GM19240 (cell line): ENCODE results near the gene RPS6KL1.
A peak's percentile ranks its signal among the peaks of the same experiment; 100 is the strongest.

Source experiments
- DNase-seq: peaks from one replicate; pipeline ENCODE4 v3.0.0; 2011; ENCODE audit warnings: low spot score; ENCODE audit not compliant: insufficient read length

The RPS6KL1 gene

DNA sequence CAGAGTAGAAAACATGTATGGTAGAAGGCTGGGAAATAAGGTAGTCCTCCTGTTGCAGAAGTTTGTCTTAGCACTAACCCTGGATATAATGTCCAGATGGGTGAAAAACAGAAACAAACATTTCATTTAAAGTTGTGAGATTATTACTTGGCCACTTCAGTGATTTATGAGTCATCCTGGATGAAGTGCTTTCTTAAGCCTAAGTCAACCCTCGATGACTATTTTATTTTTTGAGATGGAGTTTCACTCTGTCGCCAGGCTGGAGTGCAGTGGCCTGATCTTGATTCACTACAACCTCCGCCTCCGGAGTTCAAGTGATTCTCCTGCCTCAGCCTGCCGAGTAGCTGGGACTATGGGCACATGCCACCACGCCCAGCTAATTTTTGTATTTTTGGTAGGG lies 31.2 kb downstream of the RPS6KL1 start:
- DNase-seq, result no peak

DNA sequence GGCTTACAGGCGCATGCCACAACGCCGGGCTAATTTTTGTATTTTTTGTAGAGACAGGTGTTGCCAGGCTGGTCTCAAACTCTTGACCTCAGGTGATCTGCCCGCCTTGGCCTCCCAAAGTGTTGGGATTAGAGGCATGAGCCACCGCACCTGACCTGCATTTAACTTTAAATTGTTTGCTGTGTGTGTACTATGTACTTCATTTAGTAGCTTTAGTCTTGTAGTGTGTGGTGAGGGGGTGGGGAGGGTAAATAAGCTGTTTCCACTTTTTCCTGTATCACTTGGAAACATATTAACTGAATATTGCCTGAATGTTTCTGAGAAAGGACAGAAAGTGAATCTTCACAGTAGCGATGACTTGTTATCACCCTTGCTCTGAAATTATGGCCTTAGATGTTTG lies 32.8 kb downstream of the RPS6KL1 start:
- no peak for DNase-seq

DNA sequence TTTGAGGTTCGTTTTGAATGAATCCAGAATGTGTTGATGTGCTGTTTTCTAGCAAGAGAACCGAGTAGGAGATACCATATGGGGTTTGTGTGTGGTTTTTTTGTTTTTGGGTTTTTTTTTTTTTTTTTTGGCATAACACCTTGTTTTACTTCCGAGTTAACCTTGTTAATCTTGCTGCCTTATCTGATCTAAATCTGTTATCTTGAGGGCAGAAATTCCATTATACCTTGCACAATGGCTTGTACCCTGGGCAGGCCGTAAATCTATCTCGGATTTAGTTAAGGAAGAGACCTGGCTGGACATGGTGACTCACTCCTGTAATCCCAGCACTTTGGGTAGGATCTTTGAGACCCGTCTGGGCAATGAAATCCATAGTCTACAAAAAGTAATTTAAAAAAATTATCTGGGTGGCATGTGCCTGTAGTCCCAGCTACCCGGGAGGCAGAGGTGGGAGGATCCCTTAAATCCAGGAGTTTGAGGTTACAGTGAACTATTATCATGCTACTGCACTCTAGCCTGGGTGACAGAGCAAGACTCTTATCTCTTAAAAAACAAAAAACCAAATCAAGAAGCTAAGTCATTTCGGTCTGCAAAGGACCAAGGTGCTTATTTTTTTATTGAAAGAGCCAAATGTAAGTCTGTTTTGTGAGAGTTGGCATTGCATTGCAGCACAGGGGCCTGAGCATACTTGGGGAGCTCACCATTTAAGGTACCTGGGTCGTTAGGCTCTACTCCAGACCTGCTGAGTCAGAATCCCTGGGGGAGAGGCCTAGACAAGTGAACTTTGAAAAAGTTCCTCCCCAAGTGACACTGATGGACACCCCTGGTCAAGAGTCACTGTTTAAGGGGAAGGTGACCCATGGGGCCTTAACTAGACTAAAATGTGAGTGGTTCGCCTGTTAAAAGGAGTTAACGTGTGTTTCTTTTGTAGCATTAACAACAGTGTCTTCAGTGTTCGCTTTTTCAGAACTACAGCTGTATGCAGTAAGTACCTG lies 34.6 kb downstream of the RPS6KL1 start:
- DNase-seq, result no peak

DNA sequence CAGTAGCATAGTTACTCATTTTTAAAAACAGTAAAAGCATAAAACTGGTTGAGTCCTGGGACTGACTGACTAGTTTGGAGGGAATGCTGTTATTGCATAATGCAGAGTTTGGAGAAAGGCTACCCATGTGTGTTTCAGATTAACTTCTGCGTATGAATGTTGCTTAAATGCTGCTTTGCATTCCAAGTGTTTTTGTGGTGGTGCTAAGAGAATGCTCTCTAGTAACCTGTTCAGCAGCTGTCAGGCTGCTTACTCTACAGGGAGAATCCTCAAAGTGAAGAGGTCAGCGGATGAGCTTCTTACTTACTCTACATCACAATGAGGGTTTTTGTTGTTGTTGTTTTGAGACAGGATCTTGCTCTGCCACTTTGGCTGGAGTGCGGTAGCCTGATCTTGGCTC lies 37.1 kb downstream of the RPS6KL1 start:
- no peak for DNase-seq

DNA sequence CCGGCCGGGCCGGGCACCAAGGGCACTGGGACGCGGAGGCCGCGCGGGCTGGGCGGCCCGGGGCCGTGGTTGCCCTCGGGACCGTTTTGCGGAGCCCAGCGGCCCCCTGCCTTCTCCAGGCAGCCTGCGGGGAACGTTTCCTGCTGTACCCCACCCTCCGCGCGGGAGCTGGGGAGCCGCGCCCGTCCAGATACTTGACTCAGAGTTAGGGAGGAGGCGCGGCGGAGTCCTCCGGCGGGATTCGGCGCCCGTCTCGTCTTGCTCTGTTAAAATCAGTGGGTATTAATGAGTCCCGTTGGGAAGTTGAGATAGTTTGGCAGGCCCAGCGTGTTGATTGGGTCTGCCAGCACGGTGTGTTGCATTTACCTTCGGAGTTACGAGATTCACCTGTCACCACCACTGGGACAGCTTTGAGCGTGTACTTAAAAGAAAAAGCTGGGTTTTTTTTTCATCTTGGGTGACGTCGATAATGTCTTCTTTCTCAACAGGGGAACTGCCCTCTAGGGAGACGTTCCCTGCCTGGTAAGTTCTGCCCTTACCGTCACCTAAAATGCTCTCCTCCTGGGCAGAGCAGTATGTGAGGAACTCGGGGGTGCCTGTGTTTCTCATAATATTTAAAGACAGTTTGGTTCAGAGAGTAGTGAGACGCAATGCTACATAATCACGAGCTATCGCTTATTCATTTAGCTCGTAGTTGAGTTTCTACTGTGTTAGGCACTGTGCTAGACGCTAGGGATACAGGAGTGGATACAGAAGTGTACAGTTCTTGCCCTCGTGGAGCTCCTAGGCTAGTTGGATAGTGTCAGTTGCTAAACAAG lies 40.7 kb downstream of the RPS6KL1 start:
- no peak for DNase-seq

DNA sequence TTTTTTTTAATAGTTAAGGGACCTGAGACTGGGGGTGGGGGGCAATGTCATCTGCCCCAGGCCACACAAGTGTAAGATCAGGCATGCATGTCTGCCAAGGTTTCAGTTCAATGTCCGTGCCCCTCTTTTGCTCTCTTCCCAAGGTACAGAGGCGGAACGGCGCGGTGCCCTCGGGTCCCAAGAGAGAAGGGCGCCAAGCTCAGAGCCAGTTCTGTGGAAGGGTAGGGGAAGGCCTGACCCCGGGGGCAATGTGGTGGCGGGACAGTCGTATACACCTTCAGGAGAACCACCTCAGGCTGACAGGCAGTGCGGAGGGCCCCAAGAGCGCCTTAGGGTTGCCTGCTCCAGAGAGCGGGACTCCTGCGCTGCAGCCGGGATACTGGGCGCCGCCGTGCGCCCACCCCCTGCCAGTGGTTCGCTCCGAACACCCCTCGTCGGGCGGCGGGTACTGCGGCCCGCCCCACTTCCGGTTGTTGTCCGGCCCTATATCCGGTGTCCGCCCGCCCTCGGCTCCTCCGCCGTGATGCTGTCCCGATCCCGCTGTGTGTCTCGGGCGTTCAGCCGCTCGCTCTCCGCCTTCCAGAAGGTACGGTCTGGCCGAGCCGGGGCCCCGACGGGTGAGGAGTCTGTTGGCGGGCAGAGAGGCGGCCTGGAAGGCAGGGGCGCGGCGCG lies 41.5 kb downstream of the RPS6KL1 start, which contains the start of gene DLST:
Gene DLST (plus strand): TSS at position 486 of the 672 bp plus-strand sequence. CDS start 38 bp downstream, at position 524.
- peak; percentile 86 for DNase-seq

DNA sequence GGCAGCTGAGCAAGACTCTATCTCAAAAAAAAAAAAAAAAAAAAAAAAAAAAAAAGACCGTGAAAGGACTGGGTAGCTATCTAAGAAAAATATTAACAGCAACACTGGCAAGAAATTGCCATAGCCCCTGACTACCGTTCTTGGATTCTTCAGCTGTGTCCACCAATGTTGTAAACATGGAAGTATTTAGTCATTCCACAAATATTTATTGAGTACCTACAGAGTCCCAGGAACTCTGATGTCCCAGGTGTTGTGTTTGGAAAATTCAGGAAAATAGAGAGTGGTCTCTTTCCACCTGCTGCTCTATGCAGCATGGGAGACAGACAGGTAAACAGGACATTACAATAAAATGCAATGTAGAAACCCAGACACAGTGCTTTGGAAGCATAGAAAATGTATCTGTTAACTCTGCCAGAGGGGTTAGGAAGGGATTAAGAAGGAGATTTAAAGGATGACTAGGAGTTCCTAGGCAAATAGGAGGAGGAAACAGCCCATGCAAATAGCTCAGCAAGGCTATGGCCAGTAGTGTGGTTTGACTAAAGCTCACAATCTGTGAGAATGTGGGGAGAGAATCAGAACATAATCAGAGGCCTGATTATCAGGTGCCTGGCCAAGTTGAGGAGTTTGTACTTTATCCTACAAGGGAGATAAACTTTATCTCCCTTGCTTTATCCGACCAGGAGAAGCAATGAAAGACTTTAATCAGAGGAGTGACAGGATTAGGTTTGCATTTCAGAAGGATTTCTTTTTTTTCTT lies 43.5 kb downstream of the RPS6KL1 start:
- DNase-seq, result no peak

DNA sequence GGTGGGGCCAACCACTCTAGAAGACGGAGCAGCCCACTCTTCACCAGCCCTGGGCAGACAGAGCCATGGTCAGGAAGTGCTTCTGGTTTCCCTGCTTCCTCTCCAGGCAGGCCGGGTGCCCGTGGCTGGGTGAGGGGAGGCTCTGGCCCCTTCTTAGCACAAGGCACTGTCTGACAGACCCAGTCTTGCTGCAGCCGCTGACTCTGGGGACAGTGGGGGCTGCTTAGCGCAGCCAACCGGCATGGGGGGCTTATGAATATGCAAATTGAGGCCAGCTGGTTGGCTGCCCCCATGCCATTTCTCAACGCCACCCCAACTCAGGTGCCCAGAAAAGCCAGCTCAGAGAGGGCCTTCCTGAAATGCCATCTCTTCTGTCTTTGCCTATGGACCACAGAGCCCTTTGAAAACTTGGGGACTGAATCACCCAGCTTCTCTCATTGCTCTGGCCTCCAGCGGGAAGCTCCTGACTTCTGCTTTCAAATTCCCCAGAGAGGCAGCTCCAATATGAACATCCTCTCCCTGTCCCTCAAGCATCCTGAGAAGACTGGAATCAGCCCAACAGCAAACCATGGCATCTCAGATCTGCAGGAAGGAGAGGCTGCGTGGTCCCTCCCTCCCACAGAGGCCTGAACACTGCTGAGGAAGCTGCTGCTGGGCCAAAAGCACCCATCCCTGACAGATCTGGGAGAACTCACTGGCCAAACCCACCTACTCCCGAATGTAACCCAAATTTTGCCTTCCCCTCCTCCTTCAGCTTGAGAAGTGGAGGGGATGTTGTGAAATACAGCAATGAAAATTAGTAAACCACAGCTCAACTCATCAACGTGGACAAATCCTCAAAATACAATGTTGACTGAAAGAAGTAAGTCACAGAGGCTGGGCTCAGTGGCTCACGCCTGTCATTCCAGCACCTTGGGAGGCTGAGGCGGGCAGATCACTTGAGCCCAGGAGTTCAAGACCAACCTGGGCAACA lies 46.8 kb downstream of the RPS6KL1 start, which contains the start of gene PROX2:
Gene PROX2 (minus strand): TSS at position 205 of the 973 bp plus-strand sequence. CDS start 12,311 bp downstream, outside the sequence.
- no peak for DNase-seq

DNA sequence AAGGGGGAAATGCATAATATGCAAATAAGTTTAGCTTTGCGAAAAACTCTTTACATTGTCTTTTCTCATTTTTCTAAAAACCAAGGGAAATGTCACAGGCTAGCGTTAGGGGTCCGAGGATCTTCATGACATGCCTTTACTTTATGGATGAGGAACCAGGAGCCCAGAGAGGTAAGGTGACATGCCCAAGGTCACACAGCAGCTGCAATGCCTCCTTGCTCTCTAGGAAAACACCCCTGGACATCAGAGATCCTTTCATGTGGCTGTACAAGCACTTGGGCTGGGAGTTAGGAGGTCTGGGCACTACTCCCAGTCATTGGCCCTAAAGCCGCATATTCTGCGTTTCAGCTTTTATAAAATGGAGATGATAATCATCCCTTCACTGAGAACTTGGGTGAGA lies 47.9 kb downstream of the RPS6KL1 start:
- no peak for DNase-seq

DNA sequence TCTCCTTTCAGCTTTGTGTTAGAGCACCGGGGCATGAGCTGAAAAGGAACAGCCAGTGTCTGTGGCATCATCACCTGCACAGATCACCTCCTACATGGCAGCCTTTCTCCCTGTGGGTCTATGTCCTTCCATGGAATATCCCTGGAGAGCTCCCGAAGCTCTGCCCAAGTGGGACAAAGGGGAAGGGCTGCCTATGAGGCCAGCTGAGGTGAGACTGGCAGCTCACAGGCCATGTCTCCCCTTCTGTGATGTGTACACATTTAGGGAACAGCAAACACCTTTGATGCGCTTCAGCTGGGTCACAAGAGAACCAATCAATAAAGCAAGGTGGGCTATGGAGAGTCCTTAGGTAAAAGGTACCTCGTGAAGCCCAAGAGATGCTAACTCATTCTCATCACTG lies 51.2 kb downstream of the RPS6KL1 start:
- DNase-seq, result no peak

DNA sequence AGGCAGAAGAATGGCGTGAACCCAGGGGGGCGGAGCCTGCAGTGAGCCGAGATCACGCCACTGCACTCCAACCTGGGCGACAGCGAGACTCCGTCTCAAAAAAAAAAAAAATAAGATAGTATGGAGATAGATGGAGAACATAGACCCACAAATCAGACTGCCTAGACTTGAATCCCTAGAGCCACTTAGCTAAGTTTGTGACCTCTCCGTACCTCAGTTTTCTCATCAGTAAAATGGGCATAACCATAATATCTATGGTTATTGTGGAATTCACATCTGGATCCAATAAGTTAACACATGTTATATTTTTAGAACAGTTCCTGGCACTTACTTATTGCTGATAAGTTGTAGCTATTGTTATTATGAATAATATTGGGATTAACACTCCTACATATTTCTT lies 54.3 kb downstream of the RPS6KL1 start:
- no peak for DNase-seq

DNA sequence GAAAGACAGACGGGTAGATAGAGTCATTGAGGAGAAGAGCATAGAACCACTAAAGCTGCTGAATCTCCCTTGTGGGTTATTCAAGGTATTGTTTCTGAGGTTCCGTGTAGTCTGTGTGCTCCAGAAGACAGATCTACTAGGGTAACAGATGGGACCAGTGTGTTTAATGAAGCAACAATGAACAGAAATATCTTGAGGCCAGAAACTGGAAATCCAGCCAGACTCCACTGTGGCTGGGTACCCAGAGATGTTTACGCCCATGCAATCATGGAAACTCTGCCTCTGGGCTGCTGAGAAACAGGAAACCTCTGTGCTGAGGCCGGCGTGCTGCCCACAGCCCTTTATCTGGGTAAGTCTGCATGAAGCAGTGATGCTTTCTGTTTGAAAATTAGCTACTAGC lies 55.4 kb downstream of the RPS6KL1 start:
- DNase-seq, result no peak

DNA sequence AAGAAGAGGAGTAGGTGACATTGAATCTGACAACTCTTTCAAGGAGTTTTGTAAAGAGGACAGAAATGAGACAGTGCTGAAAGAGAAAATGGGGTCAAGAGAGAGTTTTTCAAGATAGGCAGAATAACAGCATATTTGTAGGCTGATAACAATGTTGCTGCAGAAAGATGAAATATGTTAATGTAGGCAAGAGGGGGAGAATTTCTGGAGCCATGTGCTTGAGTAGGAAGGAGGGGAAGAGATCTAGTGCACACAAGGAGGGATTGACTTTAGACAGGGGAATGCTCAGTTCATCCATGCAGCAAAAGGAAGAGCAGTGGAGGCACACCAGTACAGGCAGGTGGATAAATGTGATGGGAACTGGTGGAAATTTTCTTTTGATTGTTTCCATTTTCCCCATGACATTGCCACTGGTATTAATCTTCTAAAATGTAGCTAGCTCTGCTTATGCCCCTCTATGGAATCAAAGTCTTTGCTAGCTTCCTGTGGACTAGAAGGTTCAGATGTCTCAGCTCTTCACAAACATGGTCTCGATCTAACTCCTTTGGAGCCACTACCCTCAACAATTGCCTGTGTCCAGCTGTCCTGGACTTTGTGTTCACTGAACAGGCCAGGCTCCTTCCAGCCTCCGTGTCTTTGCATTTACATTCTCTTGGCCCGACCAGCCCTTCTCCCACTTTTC lies 56.2 kb downstream of the RPS6KL1 start:
- DNase-seq, result no peak

DNA sequence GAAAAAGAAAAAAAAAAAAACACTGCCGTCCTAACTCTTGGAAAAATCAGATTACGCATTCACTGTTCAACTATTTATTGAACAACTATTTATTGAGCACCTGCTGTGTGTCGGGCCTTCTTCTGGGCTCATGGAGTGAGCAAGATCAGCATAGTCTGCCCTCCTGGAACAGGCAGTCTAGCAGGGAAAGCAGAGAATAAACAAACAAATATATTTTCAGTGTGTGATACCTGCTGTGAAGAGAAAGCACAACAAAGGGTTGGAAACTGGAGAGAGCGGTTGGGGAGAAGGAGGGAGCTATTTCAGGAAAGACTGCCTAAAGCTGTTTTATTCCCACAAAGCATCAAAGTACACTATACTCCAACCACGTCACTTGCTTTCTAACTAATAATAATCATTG lies 57.9 kb downstream of the RPS6KL1 start:
- no peak for DNase-seq

DNA sequence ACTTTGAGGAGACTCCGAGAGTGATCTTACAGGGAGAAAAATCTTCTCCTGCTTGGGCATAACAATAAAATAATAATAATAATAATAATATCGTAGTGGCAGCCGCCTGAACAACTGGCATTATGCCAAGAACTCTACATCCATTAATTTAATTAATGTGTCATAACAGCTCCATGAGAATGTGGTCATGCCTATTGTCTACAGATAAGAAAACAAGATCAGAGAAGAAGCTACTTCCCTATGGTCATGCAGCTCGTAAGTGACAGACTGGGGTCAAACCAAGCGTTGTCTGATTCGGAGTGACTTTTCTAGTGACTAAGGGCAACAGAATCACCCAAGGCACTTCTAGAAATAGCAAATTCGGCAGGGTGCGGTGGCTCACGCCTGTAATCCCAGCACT lies 58.9 kb downstream of the RPS6KL1 start:
- DNase-seq, result no peak

DNA sequence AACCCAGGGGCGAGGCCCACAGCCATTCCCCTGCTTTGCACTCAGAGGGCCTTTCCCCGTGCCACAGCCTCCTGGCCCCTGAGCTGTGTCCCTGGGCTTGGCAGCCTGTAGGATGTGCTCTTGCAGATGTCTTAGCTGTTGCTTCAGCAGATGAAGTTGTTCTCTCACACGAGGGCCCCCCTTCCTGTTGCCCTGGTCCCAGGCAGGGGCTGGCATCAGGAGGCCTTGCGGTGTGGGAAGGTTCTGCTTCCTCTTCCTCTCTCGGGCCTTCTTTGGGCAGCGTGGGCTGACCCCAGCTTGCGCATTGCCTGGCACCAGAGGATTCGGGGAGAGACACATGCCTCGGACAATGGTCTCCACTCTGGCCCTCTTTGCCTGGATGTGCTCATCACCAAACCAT lies 59.8 kb downstream of the RPS6KL1 start:
- no peak for DNase-seq

DNA sequence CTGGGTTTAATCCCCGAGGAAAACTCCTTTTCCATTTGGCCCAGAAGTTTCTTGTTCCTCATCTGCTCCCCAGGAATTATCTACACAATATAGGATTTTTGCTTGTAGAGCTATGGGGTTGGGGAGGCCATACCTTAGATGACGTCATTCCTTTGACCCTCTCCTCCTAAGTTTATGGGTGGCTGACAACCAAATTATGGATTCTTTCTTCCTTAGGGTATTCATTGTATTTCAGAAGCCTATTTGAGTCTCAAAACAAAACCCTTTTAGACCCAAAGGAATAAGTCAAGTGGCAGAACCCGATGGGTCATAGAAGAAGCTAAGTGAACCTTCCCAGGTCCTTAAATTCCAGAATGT lies 61.3 kb downstream of the RPS6KL1 start:
- no peak for DNase-seq

DNA sequence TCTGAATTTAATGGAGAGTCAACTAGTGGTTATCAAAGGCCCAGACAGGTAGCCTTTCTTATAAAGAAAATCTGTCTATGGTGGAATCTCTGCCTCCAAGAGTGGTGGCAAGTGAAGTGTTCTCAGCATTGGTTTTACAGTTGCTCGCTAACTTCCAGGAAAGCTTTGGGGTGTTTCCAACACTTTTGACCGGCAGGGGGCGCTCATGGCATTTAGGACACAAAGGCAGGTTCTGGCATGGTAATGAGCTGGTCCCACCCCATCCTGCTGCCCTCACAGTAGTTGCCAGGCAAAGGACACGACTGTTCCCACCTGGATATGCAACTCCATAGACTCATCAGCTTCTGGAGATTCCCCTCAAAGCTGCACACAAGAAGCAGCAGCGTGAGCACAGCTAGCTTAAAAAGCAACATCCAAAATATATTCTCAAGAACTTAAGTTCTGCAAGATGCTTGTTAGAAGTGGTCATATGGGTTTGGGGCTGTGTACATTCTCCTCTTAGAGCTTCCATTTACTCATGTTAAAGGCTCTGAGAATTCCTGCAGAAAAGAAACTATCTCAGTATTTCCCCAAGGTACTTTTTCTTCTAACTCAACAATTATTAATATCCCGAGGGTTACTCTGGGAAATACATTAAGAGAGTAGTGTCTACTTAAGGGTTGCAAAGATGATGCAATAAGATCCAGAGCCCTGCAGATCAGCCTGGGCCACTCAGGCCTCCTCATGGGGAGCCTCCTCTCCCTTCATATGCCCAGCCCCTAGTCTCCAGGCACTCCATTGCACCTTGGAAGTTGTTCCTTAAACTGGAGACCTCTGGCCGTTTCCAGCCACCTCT lies 61.9 kb downstream of the RPS6KL1 start:
- peak; percentile 66 for DNase-seq
